T-helper 1 cell treated with Interleukin-12 subunit alpha and Interleukin-12 subunit beta and Interleukin-4 antibody, amounts not matched to agents 30 μg/mL and 1 μg/mL, for 36 hours (primary cell): Measurements from ENCODE around the gene MFNG.

Source experiments
- H3K27ac Mint-ChIP-seq: one replicate; pipeline ENCODE4 v1.8.0; 2021; ENCODE audit warnings: mild to moderate bottlenecking, mixed read lengths
- H3K27me3 Mint-ChIP-seq: one replicate; pipeline ENCODE4 v1.8.0; 2021; ENCODE audit warnings: low read depth, mixed read lengths
- H3K36me3 Mint-ChIP-seq: one replicate; pipeline ENCODE4 v1.8.0; 2021; ENCODE audit warnings: low read depth, mixed read lengths
- H3K4me1 Mint-ChIP-seq: one replicate; pipeline ENCODE4 v1.8.0; 2021; ENCODE audit warnings: low read depth, mixed read lengths
- H3K4me3 Mint-ChIP-seq: one replicate; pipeline ENCODE4 v1.8.0; 2021; ENCODE audit warnings: mild to moderate bottlenecking, moderate library complexity, mixed read lengths
- H3K9me3 Mint-ChIP-seq: one replicate; pipeline ENCODE4 v1.8.0; 2021; ENCODE audit warnings: mixed read lengths

Gene MFNG

GRCh38 chr22:37504964-37505363, 18.8 kb upstream of the MFNG start:
- H3K27me3 Mint-ChIP-seq, result no peaks in the 10 kb centered on the region
- no peak overlapping the region for H3K27ac Mint-ChIP-seq
- no peaks in the 10 kb centered on the region for H3K9me3 Mint-ChIP-seq
- H3K4me1 Mint-ChIP-seq, result peaks cover 10% of the 10 kb centered on the region
- H3K36me3 Mint-ChIP-seq, result no peaks in the 10 kb centered on the region
- H3K4me3 Mint-ChIP-seq, result no peak overlapping the region

DNA sequence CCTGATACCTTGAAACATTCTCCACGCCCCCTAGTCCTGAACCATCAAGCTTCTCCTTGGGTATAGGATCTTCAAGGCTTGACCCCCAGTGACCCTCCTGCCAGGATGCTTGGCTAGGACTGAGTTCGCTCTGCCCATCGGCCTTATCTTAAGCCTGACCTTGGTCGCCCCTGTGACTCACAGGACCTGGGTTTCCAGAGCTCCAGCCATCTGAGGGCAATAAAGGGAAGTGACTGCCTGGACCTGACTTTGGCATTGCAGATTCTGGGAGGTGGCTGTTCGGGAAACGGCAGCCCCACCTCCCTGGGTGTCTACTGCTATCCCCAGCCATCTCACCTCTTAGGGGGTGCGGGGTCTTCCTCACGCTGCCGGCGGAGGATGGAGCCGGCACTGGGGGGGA, 17.7 kb upstream of the MFNG start:
- Mint-ChIP-seq H3K4me3 (no peak overlapping the region), H3K9me3 (no peaks in the 10 kb centered on the region), H3K27ac (no peak overlapping the region), H3K27me3 (peaks cover 3% of the 10 kb centered on the region), H3K36me3 (no peaks in the 10 kb centered on the region), H3K4me1 (peaks cover 10% of the 10 kb centered on the region)

DNA sequence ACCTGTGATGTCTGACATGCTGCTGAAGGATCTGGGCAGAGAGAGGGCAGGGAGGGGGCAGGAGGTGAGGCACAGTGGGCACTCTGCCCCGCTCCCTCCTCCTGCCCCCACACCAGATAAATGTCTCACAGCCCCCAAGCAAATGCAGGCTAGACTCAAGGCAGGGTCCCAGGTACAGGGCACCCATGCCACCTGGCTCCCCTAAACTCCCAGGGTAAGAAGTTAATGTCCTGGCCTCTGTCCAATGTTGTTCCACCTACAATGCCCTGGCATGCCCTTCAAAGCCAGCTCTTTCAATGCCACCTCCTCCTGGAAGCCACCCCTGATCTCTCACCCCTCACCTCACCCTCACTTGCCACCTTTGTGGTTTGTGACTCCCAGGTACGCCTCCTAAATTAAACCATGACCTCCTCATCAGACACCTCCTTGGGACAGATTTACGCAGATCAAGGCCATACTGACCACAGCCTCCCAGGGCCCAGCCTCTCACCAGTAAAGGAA, 17.0 kb upstream of the MFNG start:
- Mint-ChIP-seq H3K4me3 (no peak overlapping the region), H3K27ac (no peak overlapping the region), H3K9me3 (no peaks in the 10 kb centered on the region), H3K36me3 (no peaks in the 10 kb centered on the region), H3K27me3 (peaks cover 3% of the 10 kb centered on the region), H3K4me1 (peaks cover 10% of the 10 kb centered on the region)

GRCh38 chr22:37502342-37503182, 16.4 kb upstream of the MFNG start:
- Mint-ChIP-seq H3K4me3 (no peak overlapping the region), H3K36me3 (no peaks in the 10 kb centered on the region), H3K4me1 (peaks cover 13% of the 10 kb centered on the region), H3K27me3 (peaks cover 3% of the 10 kb centered on the region), H3K9me3 (no peaks in the 10 kb centered on the region), H3K27ac (no peak overlapping the region)

DNA sequence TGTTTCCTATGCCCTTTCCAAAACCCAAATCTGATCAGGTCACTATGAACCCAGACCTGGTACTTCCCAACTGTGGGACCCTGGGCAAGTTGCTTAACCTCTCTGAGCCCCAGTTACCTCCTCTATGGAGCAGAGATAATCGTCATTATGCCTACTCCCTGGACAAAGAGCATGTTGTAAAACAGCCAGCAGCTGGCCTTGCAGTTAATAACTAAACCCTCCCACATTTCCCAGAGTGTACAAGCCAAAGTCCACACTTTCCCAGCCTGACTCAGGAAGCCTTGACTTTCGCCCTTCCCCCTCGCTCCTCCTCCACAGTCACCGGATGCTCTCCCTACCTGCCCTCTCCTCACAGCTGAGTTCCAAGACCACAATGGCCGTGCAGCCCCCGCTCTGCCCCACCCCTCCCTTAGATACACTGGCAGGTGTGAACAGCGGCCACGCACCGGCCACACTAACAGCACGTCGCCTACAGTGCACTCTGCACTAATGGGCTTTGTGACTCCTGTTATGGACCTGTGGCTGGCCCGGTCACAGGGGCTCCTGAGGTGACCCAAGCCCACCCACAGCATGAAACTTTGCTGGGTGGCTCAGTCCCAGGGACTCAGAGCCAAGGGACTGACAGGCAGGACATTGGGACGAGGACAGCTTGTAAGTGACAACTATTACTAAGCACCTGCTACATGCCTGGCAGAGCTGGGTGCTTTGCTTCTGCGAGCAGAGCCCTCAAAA, 15.6 kb upstream of the MFNG start:
- no peak overlapping the region for H3K27ac Mint-ChIP-seq
- no peak overlapping the region for H3K4me3 Mint-ChIP-seq
- no peaks in the 10 kb centered on the region for H3K36me3 Mint-ChIP-seq
- H3K27me3 Mint-ChIP-seq, result peaks cover 3% of the 10 kb centered on the region
- H3K4me1 Mint-ChIP-seq, result peaks cover 13% of the 10 kb centered on the region
- H3K9me3 Mint-ChIP-seq, result no peaks in the 10 kb centered on the region

GRCh38 chr22:37500745-37501609, 14.8 kb upstream of the MFNG start:
- no peak overlapping the region for H3K4me3 Mint-ChIP-seq
- H3K4me1 Mint-ChIP-seq, result peaks cover 13% of the 10 kb centered on the region
- H3K36me3 Mint-ChIP-seq, result no peaks in the 10 kb centered on the region
- H3K27me3 Mint-ChIP-seq, result peaks cover 3% of the 10 kb centered on the region
- H3K27ac Mint-ChIP-seq, result no peak overlapping the region
- H3K9me3 Mint-ChIP-seq, result no peaks in the 10 kb centered on the region

- H3K4me3 Mint-ChIP-seq, result no peak overlapping the region
- H3K36me3 Mint-ChIP-seq, result no peaks in the 10 kb centered on the region
- H3K9me3 Mint-ChIP-seq, result no peaks in the 10 kb centered on the region
- H3K4me1 Mint-ChIP-seq, result peaks cover 13% of the 10 kb centered on the region
- no peak overlapping the region for H3K27ac Mint-ChIP-seq
- peaks cover 3% of the 10 kb centered on the region for H3K27me3 Mint-ChIP-seq
Measured at GRCh38 chr22:37499789-37500540, 13.8 kb upstream of the MFNG start.

DNA sequence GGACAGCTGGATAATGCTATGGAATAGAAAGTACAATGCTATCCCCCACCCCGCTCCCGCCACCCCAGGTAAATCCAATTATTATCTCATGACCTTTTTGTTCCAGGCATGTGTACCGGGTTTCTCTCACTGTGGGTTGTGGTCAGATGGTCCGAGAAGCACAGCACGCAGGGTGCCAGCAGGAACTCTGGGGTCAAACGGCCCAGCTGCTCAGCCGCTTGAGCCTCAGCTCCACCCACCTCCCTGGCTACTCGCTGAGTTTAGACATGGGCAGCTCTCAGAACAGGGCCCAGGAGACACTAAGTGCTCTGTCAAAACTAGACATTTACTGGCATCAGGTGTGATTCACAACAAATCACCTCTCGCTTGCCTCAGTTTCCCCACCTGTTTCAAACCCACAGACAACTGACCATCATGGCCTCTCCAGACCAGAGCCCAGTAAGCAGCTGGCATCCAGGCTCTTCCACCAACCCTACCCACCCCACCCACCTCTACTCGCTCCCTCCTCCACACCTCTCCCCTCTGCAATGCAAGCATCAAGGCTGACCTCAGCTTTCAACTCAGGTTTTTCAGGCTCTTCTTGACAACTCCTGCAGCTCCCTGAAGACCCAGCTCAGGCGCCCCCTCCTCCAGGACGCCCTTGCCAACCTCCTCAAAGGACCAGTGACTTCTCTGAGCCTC, 13.0 kb upstream of the MFNG start:
- Mint-ChIP-seq H3K4me3 (no peak overlapping the region), H3K27ac (no peak overlapping the region), H3K36me3 (no peaks in the 10 kb centered on the region), H3K9me3 (no peaks in the 10 kb centered on the region), H3K4me1 (peaks cover 13% of the 10 kb centered on the region), H3K27me3 (peaks cover 3% of the 10 kb centered on the region)

GRCh38 chr22:37498289-37498909, 12.2 kb upstream of the MFNG start:
- Mint-ChIP-seq H3K36me3 (no peaks in the 10 kb centered on the region), H3K27me3 (peaks cover 3% of the 10 kb centered on the region), H3K4me3 (no peak overlapping the region), H3K27ac (no peak overlapping the region), H3K4me1 (peaks cover 15% of the 10 kb centered on the region), H3K9me3 (no peaks in the 10 kb centered on the region)

DNA sequence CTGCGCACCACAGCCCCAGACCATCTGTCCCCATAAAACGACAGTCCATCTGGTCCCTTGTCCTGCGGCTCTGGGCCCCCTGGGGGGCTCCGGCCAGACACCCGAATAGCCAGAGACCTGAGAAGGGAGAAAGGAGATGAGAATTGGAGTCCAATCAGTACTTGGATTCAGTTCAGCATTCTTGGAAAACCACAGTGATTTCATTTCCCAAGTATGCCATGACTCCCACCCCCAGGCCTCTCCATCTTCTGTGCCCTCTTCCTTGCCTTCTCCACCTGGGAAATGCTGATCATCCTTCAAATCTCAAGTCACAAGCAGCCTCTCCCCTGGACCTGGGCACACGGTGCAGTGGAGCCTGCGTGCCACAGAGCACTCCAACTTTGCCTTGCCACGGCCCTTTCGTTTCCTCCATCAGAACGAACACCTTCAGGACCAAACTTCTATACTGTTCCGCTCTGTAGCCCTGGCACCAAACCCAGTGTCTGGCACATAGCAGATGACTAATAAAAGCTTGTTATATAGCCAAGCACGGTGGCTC, 10.9 kb upstream of the MFNG start:
- Mint-ChIP-seq H3K9me3 (no peaks in the 10 kb centered on the region), H3K4me1 (peaks cover 21% of the 10 kb centered on the region), H3K4me3 (no peak overlapping the region), H3K36me3 (no peaks in the 10 kb centered on the region), H3K27me3 (peaks cover 3% of the 10 kb centered on the region), H3K27ac (no peak overlapping the region)

GRCh38 chr22:37496651-37497050, 10.5 kb upstream of the MFNG start:
- Mint-ChIP-seq H3K27me3 (peaks cover 3% of the 10 kb centered on the region), H3K36me3 (no peaks in the 10 kb centered on the region), H3K9me3 (no peaks in the 10 kb centered on the region), H3K4me3 (no peak overlapping the region), H3K4me1 (peaks cover 19% of the 10 kb centered on the region), H3K27ac (no peak overlapping the region)

DNA sequence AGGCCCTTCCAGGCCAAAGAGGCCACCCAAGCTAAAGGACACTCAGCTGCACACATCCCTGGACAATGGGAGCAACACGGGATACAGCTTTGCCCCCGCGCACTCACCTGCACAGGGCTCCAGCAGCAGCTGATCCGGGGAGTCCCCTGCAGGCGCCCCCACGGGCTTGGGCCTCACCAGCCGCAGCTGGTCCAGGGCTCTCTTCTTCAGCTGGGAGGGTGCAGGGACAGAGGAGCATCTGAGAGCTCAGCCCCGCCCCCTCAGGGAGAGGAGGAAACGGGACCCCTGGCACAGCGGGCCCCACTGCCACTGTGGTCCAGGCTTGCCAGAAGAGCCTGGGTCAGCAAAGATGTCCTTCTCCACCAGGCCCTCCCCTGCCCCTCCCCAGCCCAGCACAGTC, 7.8 kb upstream of the MFNG start:
- no peak overlapping the region for H3K27ac Mint-ChIP-seq
- peaks cover 13% of the 10 kb centered on the region for H3K4me1 Mint-ChIP-seq
- H3K9me3 Mint-ChIP-seq, result no peaks in the 10 kb centered on the region
- H3K4me3 Mint-ChIP-seq, result no peak overlapping the region
- H3K27me3 Mint-ChIP-seq, result no peaks in the 10 kb centered on the region
- H3K36me3 Mint-ChIP-seq, result no peaks in the 10 kb centered on the region
